ENCODE results near the gene VIPR2.
"Not testable (repeated sequence)": the region's sequence is repeated elsewhere in the genome, so short reads cannot be mapped to it uniquely, and the experiment has no call there.

VIPR2 gene

GRCh38 chr7:159010411-159010810, 134.3 kb downstream of the VIPR2 start:
- DNase-seq (ENCODE audit: low read depth): no peak

GRCh38 chr7:159009951-159010350, 134.7 kb downstream of the VIPR2 start:
- DNase-seq (ENCODE audit: low read depth): no peak

DNA sequence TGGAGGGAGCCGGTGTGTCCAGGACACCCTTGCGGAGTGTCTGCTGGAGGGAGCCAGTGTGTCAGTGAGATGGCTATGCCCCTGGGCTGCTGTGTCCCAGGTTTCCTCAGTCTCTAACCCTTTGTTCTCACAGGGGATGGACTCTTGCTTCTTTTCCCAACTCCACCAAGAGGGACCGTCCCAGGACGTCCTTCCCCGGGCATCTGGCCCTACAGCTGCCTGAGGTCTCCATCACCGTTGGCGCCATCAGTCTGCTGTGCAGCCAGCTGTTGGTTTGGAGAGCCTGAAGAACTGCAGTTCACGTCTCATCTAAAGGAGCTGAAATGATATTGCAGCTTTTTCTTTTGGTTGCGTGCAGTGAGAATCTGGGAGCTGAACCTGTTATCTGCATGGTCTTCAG, 136.2 kb downstream of the VIPR2 start:
- no peak for DNase-seq (ENCODE audit: low read depth)

DNA sequence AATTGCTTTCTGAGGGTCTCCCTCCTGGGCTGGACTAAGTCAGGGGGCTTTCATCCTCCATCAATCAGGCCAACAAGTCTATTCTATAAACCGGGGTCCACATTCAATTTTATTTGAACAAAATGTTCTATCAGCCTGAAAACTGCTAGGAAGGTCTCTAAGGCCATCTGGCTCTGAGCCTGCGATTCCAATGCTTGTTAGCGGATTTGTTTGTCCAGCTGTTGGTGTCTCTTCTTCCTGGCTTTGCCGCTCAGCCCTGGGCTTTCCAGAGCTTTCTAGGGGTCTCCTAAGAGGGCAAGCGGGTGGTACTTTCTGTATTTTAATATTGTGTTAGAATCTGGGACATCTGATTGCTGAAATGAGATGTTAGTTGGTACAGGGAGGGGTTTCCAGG, 136.7 kb downstream of the VIPR2 start:
- no peak for DNase-seq (ENCODE audit: low read depth)

GRCh38 chr7:159007364-159007995, 137.2 kb downstream of the VIPR2 start:
- DNase-seq (ENCODE audit: low read depth): no peak

DNA sequence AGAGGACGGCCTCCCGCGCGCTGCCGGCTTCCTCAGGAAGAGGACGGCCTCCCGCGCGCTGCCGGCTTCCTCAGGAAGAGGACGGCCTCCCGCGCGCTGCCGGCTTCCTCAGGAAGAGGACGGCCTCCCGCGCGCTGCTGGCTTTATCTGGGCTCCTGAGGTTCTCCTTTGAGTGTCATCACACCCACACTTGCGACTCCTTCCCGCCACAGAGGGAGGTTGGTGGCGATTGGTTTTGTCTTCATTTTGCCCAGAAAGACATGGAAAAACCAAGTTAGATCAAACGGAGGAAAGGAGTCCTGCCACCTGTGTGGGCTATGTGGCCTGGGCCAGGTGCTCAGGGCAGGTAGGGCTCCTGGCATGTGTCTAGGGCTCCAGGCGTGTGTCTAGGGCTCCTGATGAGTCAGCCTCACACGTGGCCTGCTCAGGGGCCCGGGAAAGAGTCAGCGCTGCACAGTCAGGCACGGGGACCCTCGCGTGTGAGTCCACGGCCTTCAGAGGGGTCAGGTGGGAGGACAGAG, 138.0 kb downstream of the VIPR2 start:
- DNase-seq (ENCODE audit: low read depth): no peak

- DNase-seq (ENCODE audit: low read depth): not testable (repeated sequence)
These were observed 138.6 kb downstream of the VIPR2 start for GRCh38 chr7:159006022-159006609.

DNA sequence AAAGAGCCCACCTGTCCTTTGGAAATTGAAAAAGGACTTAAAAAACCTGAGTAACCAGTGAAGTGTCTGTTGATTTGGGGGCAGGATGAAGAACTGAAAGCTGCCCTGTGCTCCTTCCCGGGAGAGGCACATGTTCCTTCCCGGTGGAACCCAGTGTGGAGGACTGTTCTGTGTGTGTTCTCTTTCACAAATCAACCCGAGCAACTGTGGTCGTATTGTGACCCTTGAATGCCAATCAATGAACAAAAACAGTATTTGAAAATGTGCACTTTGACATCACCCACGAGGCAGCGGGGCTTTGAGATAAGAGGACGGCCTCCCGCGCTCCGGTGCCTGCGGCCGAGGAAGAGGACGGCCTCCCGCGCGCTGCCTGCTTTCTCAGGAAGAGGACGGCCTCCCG, 139.0 kb downstream of the VIPR2 start:
- DNase-seq (ENCODE audit: low read depth): no peak

DNA sequence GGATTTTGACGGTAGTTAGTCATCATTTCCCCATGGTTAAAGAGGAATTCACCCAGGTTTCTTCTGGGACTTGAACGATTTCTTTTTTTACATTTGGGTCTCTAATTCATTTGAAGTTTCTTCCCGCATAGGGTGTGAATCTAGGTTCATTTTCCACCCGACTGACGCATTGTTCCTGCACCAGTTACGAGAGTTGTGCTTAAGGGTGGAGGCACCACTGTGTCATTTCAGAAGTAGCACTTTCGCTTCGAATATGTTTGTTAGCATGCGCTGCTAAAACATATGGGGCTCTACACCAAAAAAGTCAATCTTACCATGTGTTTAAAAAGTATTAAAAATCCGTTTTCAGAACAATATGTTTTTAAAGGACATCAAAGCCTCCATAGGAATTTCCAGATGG, 140.3 kb downstream of the VIPR2 start:
- no peak for DNase-seq (ENCODE audit: low read depth)

GRCh38 chr7:159001811-159002210, 142.9 kb downstream of the VIPR2 start:
- DNase-seq (ENCODE audit: low read depth): no peak

DNA sequence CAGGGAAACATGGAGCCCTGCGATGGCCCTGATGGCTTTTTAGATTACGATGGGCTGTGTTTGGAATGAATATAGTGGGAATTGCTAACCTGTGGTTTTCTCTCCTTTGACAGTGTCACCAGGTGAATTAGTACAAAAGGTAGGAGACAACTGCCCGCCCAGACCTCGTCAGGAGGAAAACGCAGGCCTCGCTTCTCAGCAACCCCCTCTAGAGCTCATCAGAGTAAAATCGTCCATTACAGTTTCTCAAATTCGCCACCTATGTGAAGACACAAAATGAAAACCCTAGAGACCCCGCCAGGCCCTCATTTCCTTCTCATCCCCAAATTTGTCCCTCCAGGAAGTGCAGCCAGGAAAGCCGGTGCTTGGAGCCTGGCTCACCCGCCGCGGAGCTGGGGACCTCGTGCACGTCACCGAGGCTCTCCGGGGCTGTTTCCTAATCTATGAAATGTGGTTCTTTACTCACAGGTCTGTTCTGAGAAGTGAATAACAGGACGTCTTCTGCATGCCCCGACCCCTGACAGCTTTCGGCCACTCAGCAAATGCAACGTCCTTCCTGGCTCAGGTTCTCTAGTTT, 143.7 kb downstream of the VIPR2 start:
- no peak for DNase-seq (ENCODE audit: low read depth)

GRCh38 chr7:159000070-159000469, 144.6 kb downstream of the VIPR2 start:
- DNase-seq (ENCODE audit: low read depth): no peak

DNA sequence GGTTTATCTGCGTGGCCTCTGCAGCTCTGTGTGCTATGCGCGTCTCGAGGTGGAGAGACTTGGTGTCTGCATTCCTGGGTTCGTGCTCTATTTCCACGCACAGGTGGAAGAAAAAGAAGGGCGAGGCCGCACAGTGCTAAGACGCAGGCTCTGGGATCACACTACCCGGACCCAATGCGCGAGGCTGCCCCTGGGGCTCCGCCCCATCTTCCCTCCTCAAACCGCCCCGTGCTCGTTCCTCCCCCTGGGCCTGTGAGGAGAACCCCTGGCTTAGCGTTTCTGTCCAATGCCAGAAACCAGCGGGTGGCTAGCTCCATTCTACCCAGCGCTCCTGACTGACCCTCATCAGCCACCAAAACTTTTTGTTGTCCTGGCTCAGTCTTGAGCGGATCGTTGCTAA, 145.2 kb downstream of the VIPR2 start:
- DNase-seq (ENCODE audit: low read depth): no peak

GRCh38 chr7:158998261-158998660, 146.4 kb downstream of the VIPR2 start:
- DNase-seq (ENCODE audit: low read depth): not testable (repeated sequence)

DNA sequence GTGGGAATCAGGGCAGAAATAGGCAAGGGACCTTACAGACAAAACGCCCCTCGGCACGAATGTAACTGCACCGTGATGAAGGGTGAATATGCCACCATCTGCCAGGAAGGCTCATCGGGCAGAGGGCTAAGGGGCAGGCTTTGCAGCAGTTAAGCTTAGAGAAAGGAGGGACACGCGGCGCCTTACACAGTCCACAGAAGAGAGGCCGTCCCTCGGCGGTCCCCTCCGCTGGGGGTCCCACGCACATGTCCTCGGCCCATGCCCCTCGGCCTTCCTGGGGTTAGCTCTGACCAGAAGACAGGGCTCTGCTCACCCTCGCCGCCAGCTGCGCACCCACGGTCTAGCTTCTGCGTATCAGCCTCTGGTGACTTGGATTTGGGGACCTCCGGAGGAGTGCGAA, 147.2 kb downstream of the VIPR2 start:
- no peak for DNase-seq (ENCODE audit: low read depth)

DNA sequence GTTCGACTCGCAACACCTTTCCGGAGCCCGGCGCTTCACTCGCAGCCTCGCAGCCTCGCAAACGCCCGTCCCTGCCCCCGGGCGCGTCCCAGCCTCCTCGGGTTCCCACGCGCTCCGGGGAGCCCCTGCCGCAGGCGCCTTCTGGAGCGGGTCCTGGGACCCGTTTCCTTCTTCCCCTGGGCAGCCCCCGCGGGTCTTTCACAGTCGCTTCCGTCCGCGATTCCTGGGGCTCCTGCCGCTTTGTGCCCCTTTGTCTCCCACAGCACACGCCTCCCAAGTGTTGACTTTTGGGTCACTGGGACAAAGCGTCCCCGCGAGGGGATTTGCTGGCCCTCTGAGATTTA, 147.6 kb downstream of the VIPR2 start:
- DNase-seq (ENCODE audit: low read depth): no peak

GRCh38 chr7:158996214-158997109, 148.2 kb downstream of the VIPR2 start:
- no peak for DNase-seq (ENCODE audit: low read depth)

DNA sequence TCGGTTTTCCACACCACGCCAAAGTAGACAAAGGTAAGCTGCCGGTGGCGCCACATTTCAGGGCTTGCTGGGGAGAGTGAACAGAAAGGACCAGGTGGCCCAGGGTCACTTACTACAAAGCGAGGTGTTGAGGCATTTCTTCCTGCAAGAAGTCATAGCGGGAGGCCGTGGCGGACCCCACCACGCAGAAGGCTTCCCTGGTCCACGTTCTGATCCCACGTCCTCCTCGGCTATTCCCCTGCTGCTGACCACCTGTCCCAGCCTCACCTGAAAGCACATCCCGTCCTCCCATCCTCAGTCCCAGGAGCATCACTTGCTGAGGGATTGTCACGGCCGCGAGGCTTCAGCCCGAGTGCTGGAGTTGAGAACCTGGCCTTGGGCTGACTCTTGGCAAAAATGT, 149.2 kb downstream of the VIPR2 start:
- DNase-seq (ENCODE audit: low read depth): no peak

DNA sequence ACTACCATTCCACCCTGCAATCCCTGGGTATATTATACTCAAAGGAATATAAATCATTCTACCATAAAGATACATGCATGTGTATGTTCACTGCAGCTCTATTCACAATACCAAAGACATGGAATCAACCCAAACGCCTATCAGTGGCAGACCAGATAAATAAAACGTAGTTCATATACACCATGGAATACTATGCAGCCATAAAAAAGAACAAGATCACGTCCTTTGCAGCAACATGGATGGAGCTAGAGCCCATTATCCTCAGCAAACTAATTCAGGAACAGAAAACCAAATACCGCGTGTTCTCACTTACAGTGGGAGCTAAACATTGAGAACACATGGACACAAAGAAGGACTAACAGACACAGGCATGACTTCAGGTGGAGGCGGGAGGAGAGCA, 150.0 kb downstream of the VIPR2 start:
- no peak for DNase-seq (ENCODE audit: low read depth)

GRCh38 chr7:158993591-158993990, 151.1 kb downstream of the VIPR2 start:
- no peak for DNase-seq (ENCODE audit: low read depth)

DNA sequence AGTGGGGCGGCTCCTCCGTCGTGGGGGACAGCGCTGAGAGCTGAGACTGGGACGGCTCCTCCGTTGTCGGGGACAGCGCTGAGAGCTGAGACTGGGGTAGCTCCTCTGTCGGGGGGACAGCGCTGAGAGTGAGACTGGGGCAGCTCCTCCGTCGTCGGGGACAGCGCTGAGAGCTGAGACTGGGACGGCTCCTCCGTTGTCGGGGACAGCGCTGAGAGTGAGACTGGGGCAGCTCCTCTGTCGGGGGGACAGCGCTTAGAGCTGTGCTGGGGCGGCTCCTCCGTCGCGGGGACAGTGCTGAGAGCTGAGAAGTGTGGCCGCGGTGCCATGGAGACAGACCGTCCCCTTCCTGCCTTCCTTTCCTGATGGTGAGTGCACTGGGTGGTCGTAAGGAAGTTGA, 151.9 kb downstream of the VIPR2 start:
- DNase-seq (ENCODE audit: low read depth): no peak

DNA sequence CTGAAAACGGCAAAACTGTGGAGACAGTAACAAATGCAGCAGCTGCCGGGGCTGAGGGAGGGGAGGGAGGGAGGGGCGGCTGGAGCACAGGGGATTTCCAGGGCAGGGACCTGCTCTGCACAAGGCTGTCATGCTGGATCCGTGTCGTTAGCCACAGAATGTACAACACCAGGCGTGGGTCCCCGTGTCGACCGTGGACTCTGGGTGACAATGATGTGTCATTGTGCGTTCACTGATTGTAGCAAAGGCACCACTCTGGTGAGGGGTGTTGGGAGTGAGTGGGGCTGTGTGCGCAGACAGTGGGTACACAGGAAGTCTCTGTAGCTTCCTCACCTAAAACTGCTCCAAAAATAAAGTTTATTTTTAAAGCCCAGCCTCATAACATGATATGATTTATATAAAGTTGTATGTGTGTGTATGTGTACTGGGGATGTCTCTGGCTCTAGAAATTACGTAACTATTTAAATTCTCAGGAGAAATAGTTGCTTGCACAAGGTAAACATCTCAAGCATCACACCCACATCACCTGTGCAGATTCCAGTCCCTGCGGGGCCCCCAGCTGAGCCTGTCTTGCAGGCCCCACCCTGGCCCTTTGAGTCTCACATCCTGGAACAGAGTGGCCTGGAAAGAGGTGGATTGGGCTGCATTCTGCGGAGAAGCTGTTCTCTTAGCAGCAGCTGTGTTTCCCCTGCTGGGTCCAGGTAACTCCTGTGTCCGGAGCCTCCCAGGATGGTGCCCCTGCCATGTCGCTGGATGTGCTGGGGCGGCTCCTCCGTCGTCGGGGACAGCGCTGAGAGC, 152.6 kb downstream of the VIPR2 start:
- DNase-seq (ENCODE audit: low read depth): no peak
